H1 (cell line): ENCODE data around the gene DDT. TPM values are rescaled to one million over a fixed set of nuclear protein-coding genes. Genes with fewer than 3 reads are reported as not detected.

Source experiments
- CTCF ChIA-PET: fragments of 300-600 bp; sonication (Branson Sonifier 250); formaldehyde crosslinking; loops from one replicate; lab custom pipeline; 2021; ENCODE audit not compliant: partially characterized antibody; lab: Charles Lee
- POLR2A ChIA-PET: fragments of 300-600 bp; sonication (Branson Sonifier 250); formaldehyde crosslinking; loops from one replicate; lab custom pipeline; 2021; ENCODE audit warnings: inconsistent platforms; ENCODE audit not compliant: partially characterized antibody; lab: Charles Lee
- DNase-seq, 2 experiments: peaks; one replicate each; pipeline versions ENCODE4 v3.0.0 to v3.0.0-alpha.2; 2010 to 2022; ENCODE audit warnings: low spot score in 2 of 2, low read depth in 1 of 2, mixed read lengths in 1 of 2
- FAIRE-seq: peaks from 2 replicates; lab custom pipeline; 2011; peaks lifted over from hg19 to GRCh38; lab: Jason Lieb, UNC
- H2AFZ ChIP-seq: 2 replicates; pipeline ENCODE4 v1.8.1; 2012; ENCODE audit warnings: low read length, inconsistent platforms
- H2AK5ac ChIP-seq: 2 replicates; pipeline ENCODE4 v1.6.1; 2013; ENCODE audit warnings: low read depth, low read length
- H2BK120ac ChIP-seq: replicated peaks from 2 replicates; pipeline ENCODE3; 2013; ENCODE audit warnings: low read depth, low read length, inconsistent platforms
- H2BK12ac ChIP-seq: 2 replicates; pipeline ENCODE4 v1.6.1; 2013; ENCODE audit warnings: low read depth, low read length
- H2BK15ac ChIP-seq: 2 replicates; pipeline ENCODE4 v1.6.1; 2013; ENCODE audit warnings: low read length
- H2BK20ac ChIP-seq: 2 replicates; pipeline ENCODE4 v1.6.1; 2013; ENCODE audit warnings: low read length
- H2BK5ac ChIP-seq: 2 replicates; pipeline ENCODE4 v1.6.1; 2013; ENCODE audit warnings: low read depth, low read length
- H3K14ac ChIP-seq: 2 replicates; pipeline ENCODE4 v1.6.1; 2013; ENCODE audit warnings: inconsistent platforms; ENCODE audit not compliant: insufficient read length
- H3K18ac ChIP-seq: 2 replicates; pipeline ENCODE4 v1.6.1; 2013; ENCODE audit warnings: low read length; ENCODE audit errors: extremely low read depth
- H3K23ac ChIP-seq: 2 replicates; pipeline ENCODE4 v1.6.1; 2013; ENCODE audit warnings: inconsistent platforms; ENCODE audit not compliant: insufficient read length
- H3K23me2 ChIP-seq: 2 replicates; pipeline ENCODE4 v1.6.1; 2013; ENCODE audit warnings: low read depth, low read length
- H3K27ac ChIP-seq: 2 replicates; pipeline ENCODE4 v1.6.1; 2011; ENCODE audit warnings: low read depth, low read length, inconsistent platforms
- H3K27me3 ChIP-seq, 4 experiments: replicated peaks in 1 of 4; 1 replicate in 1 of 4; 2 replicates in 3 of 4; pipeline versions ENCODE4 v1.6.1 to v1.8.1; 2011 to 2013; ENCODE audit warnings: low read length in 3 of 4, mild to moderate bottlenecking in 3 of 4, inconsistent platforms in 2 of 4, mixed read lengths in 2 of 4, moderate library complexity in 1 of 4; ENCODE audit not compliant: control insufficient read depth in 3 of 4, insufficient read depth in 3 of 4; ENCODE audit errors: extremely low read depth in 1 of 4
- H3K36me3 ChIP-seq, 4 experiments: 2 replicates each; pipeline versions ENCODE4 v1.6.1 to v1.8.1; 2011 to 2013; ENCODE audit warnings: mild to moderate bottlenecking in 4 of 4, low read length in 3 of 4, moderate library complexity in 2 of 4, control low read depth in 1 of 4, inconsistent platforms in 1 of 4; ENCODE audit not compliant: insufficient read depth in 4 of 4, control insufficient read depth in 2 of 4
- H3K4ac ChIP-seq: replicated peaks from 2 replicates; pipeline ENCODE3; 2013; ENCODE audit warnings: low read length, low read depth, mixed read lengths, inconsistent platforms; ENCODE audit not compliant: insufficient read length
- H3K4me1 ChIP-seq, 4 experiments: replicated peaks in 1 of 4; 1 replicate in 1 of 4; 2 replicates in 3 of 4; pipeline versions ENCODE4 v1.6.1 to v1.8.1; 2011 to 2013; ENCODE audit warnings: low read length in 3 of 4, inconsistent platforms in 2 of 4, mixed read lengths in 1 of 4; ENCODE audit not compliant: insufficient read depth in 4 of 4, control insufficient read depth in 3 of 4
- H3K4me2 ChIP-seq, 2 experiments: 2 replicates each; pipeline versions ENCODE4 v1.6.1 to v1.8.1; 2011 to 2013; ENCODE audit warnings: low read depth in 2 of 2, low read length in 2 of 2, control low read depth in 1 of 2, inconsistent platforms in 1 of 2, mild to moderate bottlenecking in 1 of 2; ENCODE audit not compliant: insufficient read depth in 1 of 2
- H3K4me3 ChIP-seq, 4 experiments: fragments of 200-600, 300-600 bp in 1 of 4; sonication (generic), shearing (Covaris generic), sonication (Bioruptor Twin) in 1 of 4; 2 replicates each; pipeline versions ENCODE4 v1.5.1 to v1.8.1; 2011 to 2016; ENCODE audit warnings: low read length in 4 of 4, low read depth in 3 of 4, control low read depth in 2 of 4, inconsistent platforms in 2 of 4, mild to moderate bottlenecking in 2 of 4, mixed read lengths in 1 of 4, moderate library complexity in 1 of 4; ENCODE audit not compliant: insufficient read depth in 2 of 4; ENCODE audit errors: extremely low read depth in 1 of 4
- H3K56ac ChIP-seq: replicated peaks from 2 replicates; pipeline ENCODE3; 2013; ENCODE audit warnings: low read depth, mild to moderate bottlenecking, mixed read lengths, low read length, inconsistent platforms; ENCODE audit not compliant: insufficient read length
- H3K79me1 ChIP-seq: 2 replicates; pipeline ENCODE4 v1.6.1; 2013; ENCODE audit warnings: low read depth, low read length, control low read depth
- H3K79me2 ChIP-seq, 2 experiments: 2 replicates each; pipeline versions ENCODE4 v1.6.1 to v1.8.1; 2012 to 2013; ENCODE audit warnings: low read length in 2 of 2, mild to moderate bottlenecking in 2 of 2, inconsistent platforms in 1 of 2; ENCODE audit not compliant: insufficient read depth in 2 of 2, control insufficient read depth in 1 of 2
- H3K9ac ChIP-seq, 4 experiments: replicated peaks in 1 of 4; 1 replicate in 1 of 4; 2 replicates in 3 of 4; pipeline versions ENCODE4 v1.6.1 to v1.8.1; 2011 to 2013; ENCODE audit warnings: low read depth in 3 of 4, low read length in 3 of 4, control low read depth in 2 of 4, mild to moderate bottlenecking in 2 of 4, moderate library complexity in 2 of 4, inconsistent platforms in 1 of 4; ENCODE audit errors: extremely low read depth in 1 of 4
- H3K9me3 ChIP-seq, 2 experiments: 2 replicates each; pipeline versions ENCODE4 v1.6.1 to v1.8.1; 2012 to 2013; ENCODE audit warnings: mild to moderate bottlenecking in 2 of 2, moderate library complexity in 2 of 2, control low read depth in 1 of 2, inconsistent platforms in 1 of 2, low read depth in 1 of 2, low read length in 1 of 2, mixed read lengths in 1 of 2; ENCODE audit not compliant: insufficient read depth in 2 of 2
- H4K20me1 ChIP-seq, 2 experiments: replicated peaks in 1 of 2; 2 replicates each; pipeline versions ENCODE3 to v1.8.1; 2011 to 2013; ENCODE audit warnings: inconsistent platforms in 2 of 2, low read length in 2 of 2, mild to moderate bottlenecking in 1 of 2; ENCODE audit not compliant: insufficient read depth in 2 of 2, control insufficient read depth in 1 of 2
- H4K5ac ChIP-seq: 2 replicates; pipeline ENCODE4 v1.6.1; 2013; ENCODE audit warnings: low read length, low read depth, mixed read lengths, inconsistent platforms; ENCODE audit not compliant: insufficient read length
- H4K8ac ChIP-seq: 2 replicates; pipeline ENCODE4 v1.8.0; 2013; ENCODE audit warnings: mild to moderate bottlenecking, moderate library complexity, low read length, inconsistent platforms; ENCODE audit not compliant: insufficient read depth; ENCODE audit errors: extremely low read depth
- H4K91ac ChIP-seq: replicated peaks from 2 replicates; pipeline ENCODE3; 2013; ENCODE audit warnings: low read length, mixed read lengths, inconsistent platforms; ENCODE audit not compliant: insufficient read length
- CREB1 ChIP-seq: IDR thresholded peaks from 2 replicates; pipeline ENCODE4 v1.6.1; 2012; ENCODE audit warnings: inconsistent platforms
- NRF1 ChIP-seq: IDR thresholded peaks from 2 replicates; pipeline ENCODE4 v1.6.1; 2011; ENCODE audit warnings: mild to moderate bottlenecking, low read depth, low read length, improper control_type of control experiment
- POLR2A ChIP-seq, 2 experiments: IDR thresholded peaks; 1 replicate in 1 of 2; 2 replicates in 1 of 2; pipeline ENCODE4 v1.6.1; 2011; ENCODE audit warnings: low read depth in 2 of 2, low read length in 2 of 2, mild to moderate bottlenecking in 2 of 2; ENCODE audit errors: control extremely low read depth in 1 of 2
- RAD21 ChIP-seq, 2 experiments: IDR thresholded peaks in 1 of 2; conservative IDR thresholded peaks in 1 of 2; 2 replicates each; pipeline ENCODE4 v1.6.1; 2011; ENCODE audit warnings: low read depth in 2 of 2, low read length in 2 of 2, improper control_type of control experiment in 1 of 2, inconsistent platforms in 1 of 2, mild to moderate bottlenecking in 1 of 2, moderate library complexity in 1 of 2
- RBBP5 ChIP-seq: IDR thresholded peaks from 2 replicates; pipeline ENCODE4 v1.7.1; 2012; ENCODE audit warnings: low read depth, mild to moderate bottlenecking, inconsistent platforms, low read length, moderate library complexity, borderline replicate concordance
- RFX5 ChIP-seq: IDR thresholded peaks from 2 replicates; pipeline ENCODE4 v1.6.1; 2011; ENCODE audit warnings: low read depth, low read length, improper control_type of control experiment, borderline replicate concordance
- RXRA ChIP-seq: IDR thresholded peaks from 2 replicates; pipeline ENCODE4 v1.6.1; 2011; ENCODE audit warnings: low read depth, mild to moderate bottlenecking, low read length, moderate library complexity; ENCODE audit not compliant: insufficient read depth
- SAP30 ChIP-seq: fragments of 300-600 bp; sonication (generic); IDR thresholded peaks from 2 replicates; pipeline ENCODE4 v1.7.1; 2012; ENCODE audit warnings: low read length, moderate library complexity, mild to moderate bottlenecking, inconsistent platforms; ENCODE audit not compliant: insufficient read depth, insufficient replicate concordance
- SUZ12 ChIP-seq: fragments of 200-600 bp; sonication (generic); IDR thresholded peaks from 2 replicates; pipeline ENCODE4 v1.6.1; 2012; ENCODE audit warnings: mild to moderate bottlenecking, inconsistent platforms, low read length, moderate library complexity, mixed read lengths
- TAF1 ChIP-seq: IDR thresholded peaks from 2 replicates; pipeline ENCODE4 v1.6.1; 2011; ENCODE audit warnings: mild to moderate bottlenecking, low read depth, low read length
- TAF7 ChIP-seq: optimal IDR thresholded peaks from 2 replicates; pipeline ENCODE3; 2011; ENCODE audit warnings: low read depth, mild to moderate bottlenecking, inconsistent platforms, low read length, moderate library complexity, borderline replicate concordance
- TBP ChIP-seq: IDR thresholded peaks from 2 replicates; pipeline ENCODE4 v1.6.1; 2011; ENCODE audit warnings: low read depth, low read length, improper control_type of control experiment
- WGBS, 2 experiments: shearing (Covaris generic) in 1 of 2; methylation state at CpG; one replicate each; pipeline versions ENCODE4 v1.1.6 to v1.1.7; 2013 to 2015; ENCODE audit warnings: low lambda C conversion rate in 2 of 2, mixed read lengths in 2 of 2, inconsistent platforms in 1 of 2, low coverage in 1 of 2, missing lambda C conversion rate in 1 of 2; ENCODE audit not compliant: insufficient replicate concordance in 2 of 2, insufficient coverage in 1 of 2, insufficient read length in 1 of 2; ENCODE audit errors: extremely low coverage in 1 of 2, missing lambda C conversion rate in 1 of 2; 5-methylcytosine and 5-hydroxymethylcytosine counted together
- polyA plus RNA-seq, 7 experiments: library from polyadenylated mRNA; depleted of rRNA in 3 of 7; stranded (reverse) in 5 of 7; unstranded in 2 of 7; fragments of >200 nt in 5 of 7; fragments of 200-250 nt in 2 of 7; gene quantifications; 1 replicate in 5 of 7; 2 replicates in 1 of 7; 4 replicates in 1 of 7; pipeline versions ENCODE4 v1.2.1 to v1.2.3, GENCODE V29; 2011 to 2013; ENCODE audit warnings: missing spikeins in 2 of 7, mixed read lengths in 2 of 7
- total RNA-seq: library from RNA; stranded (reverse); fragmentation: NEBNext Ultra II Directional; extraction: Animal tissue kit (Norgen Biotek cat#: 25700); gene quantifications from 2 replicates; pipeline ENCODE4 v1.2.1, GENCODE V29; 2021
- TF ChIP-seq, protein P1 (sequence below): IDR thresholded peaks from 2 replicates; pipeline ENCODE4 v1.6.1; 2012; ENCODE audit warnings: inconsistent platforms

Gene DDT
- total and polyA plus RNA-seq, 2 of the 8 experiments (the other 6 are each of a cell fraction or from before 2014, with no cell fraction given) = 106 to 341 TPM

DNA sequence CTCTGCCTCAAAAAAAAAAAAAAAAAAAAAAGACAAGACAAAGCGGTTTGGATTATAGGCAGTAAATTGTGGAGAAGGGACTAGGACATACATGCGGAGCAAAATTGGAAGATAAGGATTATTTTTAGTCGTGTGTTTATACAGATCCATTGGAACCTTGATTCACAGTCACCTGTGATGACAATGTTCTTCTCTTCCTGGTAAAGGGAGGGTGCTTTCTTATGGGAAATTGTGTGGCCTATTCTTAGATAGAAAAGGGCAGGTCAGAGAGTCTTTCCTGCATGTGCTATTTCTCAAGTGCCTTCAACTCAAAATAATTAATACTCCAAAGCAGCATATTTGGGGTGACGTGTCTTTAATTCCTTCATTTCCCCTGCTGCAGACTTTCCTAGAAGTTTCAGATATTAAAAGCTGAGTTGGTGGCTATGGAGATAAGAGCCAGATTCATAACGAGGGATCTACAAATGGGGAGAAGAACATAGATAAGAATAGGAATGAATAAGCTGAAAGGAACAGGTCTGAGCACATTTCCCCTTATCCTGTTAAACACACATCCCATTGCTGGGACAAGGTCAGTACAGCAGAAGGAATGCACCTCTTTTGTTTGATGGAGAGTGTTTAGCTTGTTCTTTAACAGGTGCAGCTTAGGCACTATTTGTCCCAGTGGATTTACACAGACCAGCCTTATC, 35.8 kb downstream of the DDT start:
- WGBS, 2 experiments = 92 to 100% methylated on average over 1 to 5 of the region's 5 CpGs
- TF ChIP-seq TBP = no peak
- no peak for TF ChIP-seq RXRA
- no peak for TF ChIP-seq CREB1
- no peak for TF ChIP-seq NRF1
- no peak for TF ChIP-seq TAF7
- TF ChIP-seq RBBP5 = no peak
- no peak for TF ChIP-seq TAF1
- TF ChIP-seq, protein P1, sequence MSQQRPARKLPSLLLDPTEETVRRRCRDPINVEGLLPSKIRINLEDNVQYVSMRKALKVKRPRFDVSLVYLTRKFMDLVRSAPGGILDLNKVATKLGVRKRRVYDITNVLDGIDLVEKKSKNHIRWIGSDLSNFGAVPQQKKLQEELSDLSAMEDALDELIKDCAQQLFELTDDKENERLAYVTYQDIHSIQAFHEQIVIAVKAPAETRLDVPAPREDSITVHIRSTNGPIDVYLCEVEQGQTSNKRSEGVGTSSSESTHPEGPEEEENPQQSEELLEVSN = no peak
- TF ChIP-seq SUZ12 = no peak
- no peak for TF ChIP-seq POLR2A (IDR thresholded peaks at IDR 0.05; ENCODE audit: control extremely low read depth in 1 of 2, low read depth in 2 of 2, low read length in 2 of 2)
- TF ChIP-seq RAD21 (IDR thresholded peaks at IDR 0.05 in 1 of 2, conservative IDR thresholded peaks at IDR 0.05 in 1 of 2; ENCODE audit: low read depth in 2 of 2, low read length in 2 of 2) = no peak
- no peak for TF ChIP-seq SAP30
- TF ChIP-seq RFX5 = no peak

More for the DNA sequence above, 35.8 kb downstream of the DDT start:
- Histone ChIP-seq H3K18ac (no peak overlapping the region), H2BK15ac (no peak overlapping the region), H3K4ac (no peak overlapping the region), H3K4me1 (no peaks in the 10 kb centered on the region), H2AFZ (no peak overlapping the region), H3K23me2 (no peaks in the 10 kb centered on the region), H3K4me3 (no peak overlapping the region), H3K23ac (no peak overlapping the region), H4K5ac (no peak overlapping the region), H4K91ac (no peak overlapping the region), H3K36me3 (no peaks in the 10 kb centered on the region), H2BK20ac (no peak overlapping the region), H3K27me3 (no peaks in the 10 kb centered on the region), H3K9me3 (no peaks in the 10 kb centered on the region), H3K56ac (no peak overlapping the region), H3K4me2 (no peak overlapping the region), H4K8ac (no peak overlapping the region), H3K79me1 (no peaks in the 10 kb centered on the region), H3K14ac (no peak overlapping the region), H3K79me2 (no peaks in the 10 kb centered on the region), H2AK5ac (no peak overlapping the region), H4K20me1 (no peaks in the 10 kb centered on the region), H3K9ac (no peak overlapping the region), H2BK120ac (no peak overlapping the region), H3K27ac (no peak overlapping the region), H2BK5ac (no peak overlapping the region), H2BK12ac (no peak overlapping the region)
- POLR2A ChIA-PET = no interaction called here
- no peak for DNase-seq
- CTCF ChIA-PET = interaction anchor here (1.1 to 1.3 kb wide), 2 partner anchors 9 to 50 kb away, joined by 5 read pairs; no protein-coding TSS in a partner anchor
- no peak for FAIRE-seq
